ENCODE measurements around the gene PLPPR5.

PLPPR5 gene

DNA sequence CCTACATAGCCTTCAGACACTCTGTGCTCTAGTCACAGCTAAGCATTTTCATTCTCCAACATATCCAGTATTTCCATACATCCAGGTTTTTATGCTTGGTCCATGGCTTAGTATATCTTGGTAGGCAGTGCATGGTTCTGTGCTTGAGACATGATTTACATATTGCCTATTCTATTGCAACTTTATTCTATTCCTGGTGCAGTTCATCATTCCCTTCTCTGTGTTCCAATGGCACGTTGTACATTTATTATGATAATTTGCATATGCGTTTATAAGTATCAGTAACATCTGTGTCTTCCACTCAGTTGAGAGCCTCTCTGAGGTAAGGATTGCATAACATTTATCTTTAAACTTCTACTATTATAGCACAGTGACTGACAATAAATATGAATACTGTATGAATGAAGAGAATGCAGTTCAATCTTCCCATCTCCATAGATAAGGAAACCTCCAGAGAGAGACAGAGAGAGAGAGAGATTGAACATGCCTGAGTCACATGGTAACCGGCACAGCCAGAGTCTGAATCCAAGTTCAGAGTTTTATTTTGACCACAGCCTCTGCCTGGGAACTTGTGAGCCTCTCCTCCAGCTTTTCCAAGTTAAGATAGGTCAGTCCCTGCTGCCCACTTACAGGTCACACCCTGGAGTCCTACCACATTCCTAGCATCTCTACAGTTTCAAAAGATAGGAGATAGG, 41.5 kb downstream of the PLPPR5 start:
- no peak overlapping the region for H3K9ac ChIP-seq (ENCODE audit: low read length)
- no peak overlapping the region for H3K4me3 ChIP-seq (ENCODE audit: low read length)
- no peaks in the 10 kb centered on the region for H3K36me3 ChIP-seq (ENCODE audit: control insufficient read depth, insufficient read depth, low read length)
- H3K9me3 ChIP-seq (ENCODE audit: control insufficient read depth, low read length), result no peaks in the 10 kb centered on the region
- no peaks in the 10 kb centered on the region for H3K27me3 ChIP-seq (ENCODE audit: control insufficient read depth, insufficient read depth, low read length)
- no peaks in the 10 kb centered on the region for H3K4me1 ChIP-seq (ENCODE audit: control insufficient read depth, insufficient read depth, low read length)

DNA sequence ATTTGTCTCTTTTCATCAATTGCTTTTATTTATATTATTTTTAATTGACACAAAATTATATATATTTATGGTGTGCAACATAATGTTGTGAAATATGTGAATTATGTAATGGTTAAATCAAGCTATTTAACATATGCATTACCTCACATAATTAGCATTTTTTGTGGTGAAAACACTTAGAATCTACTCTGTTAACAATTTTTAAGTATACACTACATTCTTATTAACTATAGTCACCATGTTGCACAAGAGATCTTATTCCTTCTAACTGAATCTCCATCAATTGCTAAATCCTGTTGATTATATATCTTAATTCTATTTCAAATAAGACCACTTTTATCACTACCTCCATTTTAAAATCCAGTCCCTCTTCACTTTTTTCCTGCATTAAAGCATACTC, 42.5 kb downstream of the PLPPR5 start:
- H3K9ac ChIP-seq (ENCODE audit: low read length), result no peak overlapping the region
- H3K27me3 ChIP-seq (ENCODE audit: control insufficient read depth, insufficient read depth, low read length), result no peaks in the 10 kb centered on the region
- H3K4me1 ChIP-seq (ENCODE audit: control insufficient read depth, insufficient read depth, low read length), result no peaks in the 10 kb centered on the region
- no peak overlapping the region for H3K4me3 ChIP-seq (ENCODE audit: low read length)
- no peaks in the 10 kb centered on the region for H3K36me3 ChIP-seq (ENCODE audit: control insufficient read depth, insufficient read depth, low read length)
- no peaks in the 10 kb centered on the region for H3K9me3 ChIP-seq (ENCODE audit: control insufficient read depth, low read length)

DNA sequence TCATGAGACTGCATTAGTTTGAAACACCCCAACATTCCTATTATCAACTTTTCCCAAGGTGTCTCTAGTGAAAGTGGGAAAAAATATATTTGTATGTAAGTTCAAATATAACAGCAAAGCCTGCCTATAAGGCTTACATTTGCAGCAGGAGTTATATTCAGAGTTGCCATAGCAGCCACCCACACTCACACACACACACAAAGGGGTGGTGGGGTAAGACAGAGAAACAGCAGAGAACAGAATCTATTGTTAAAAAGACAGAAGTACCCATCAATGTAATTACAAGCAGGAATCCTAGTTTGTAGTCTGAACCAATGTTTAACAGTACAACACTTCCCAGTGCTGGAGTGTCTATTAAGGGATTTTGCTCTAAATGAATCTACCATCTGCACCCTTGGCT, 55.0 kb downstream of the PLPPR5 start:
- Histone ChIP-seq H3K9me3 (ENCODE audit: control insufficient read depth, low read length) (no peaks in the 10 kb centered on the region), H3K9ac (ENCODE audit: low read length) (no peak overlapping the region), H3K4me3 (ENCODE audit: low read length) (no peak overlapping the region), H3K27me3 (ENCODE audit: control insufficient read depth, insufficient read depth, low read length) (no peaks in the 10 kb centered on the region), H3K4me1 (ENCODE audit: control insufficient read depth, insufficient read depth, low read length) (no peaks in the 10 kb centered on the region), H3K36me3 (ENCODE audit: control insufficient read depth, insufficient read depth, low read length) (no peaks in the 10 kb centered on the region)

DNA sequence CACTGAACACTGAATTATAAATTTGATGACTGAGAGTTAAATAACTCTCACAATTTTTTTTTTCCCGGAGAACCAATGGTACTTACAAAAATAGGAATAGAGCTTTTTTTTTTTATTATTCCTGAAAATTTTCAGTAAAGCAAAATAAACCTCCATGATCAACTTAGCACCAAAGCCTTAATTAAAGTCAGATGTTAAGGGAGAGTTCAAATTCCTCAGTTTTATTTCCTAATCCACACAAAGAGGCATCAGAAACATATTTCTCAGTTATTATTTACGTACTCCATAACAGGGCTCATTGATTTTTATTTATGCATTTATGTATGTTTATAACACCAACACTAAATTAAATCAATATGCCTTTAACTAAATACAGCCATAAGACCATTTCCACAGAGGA, 55.5 kb downstream of the PLPPR5 start:
- H3K27me3 ChIP-seq (ENCODE audit: control insufficient read depth, insufficient read depth, low read length), result no peaks in the 10 kb centered on the region
- H3K36me3 ChIP-seq (ENCODE audit: control insufficient read depth, insufficient read depth, low read length), result no peaks in the 10 kb centered on the region
- no peaks in the 10 kb centered on the region for H3K9me3 ChIP-seq (ENCODE audit: control insufficient read depth, low read length)
- H3K4me3 ChIP-seq (ENCODE audit: low read length), result no peak overlapping the region
- no peak overlapping the region for H3K9ac ChIP-seq (ENCODE audit: low read length)
- no peaks in the 10 kb centered on the region for H3K4me1 ChIP-seq (ENCODE audit: control insufficient read depth, insufficient read depth, low read length)

DNA sequence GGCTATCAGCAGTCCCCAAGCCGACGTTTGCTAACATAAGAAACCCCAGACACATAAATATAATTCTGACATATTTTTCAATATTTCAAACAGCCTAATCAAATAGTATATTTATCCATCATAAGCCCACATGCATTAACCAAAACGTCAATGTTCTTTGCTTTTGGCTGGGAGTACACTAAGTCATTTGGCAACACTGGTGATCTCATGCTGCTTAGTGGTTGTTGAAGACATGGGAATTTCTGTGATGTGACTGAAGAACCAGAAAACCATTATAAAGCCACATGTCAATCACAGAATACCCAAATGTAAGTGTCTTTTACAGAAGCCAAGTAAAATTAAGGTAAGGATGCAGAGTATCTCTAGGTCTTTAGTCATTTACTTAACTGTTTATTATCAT, 57.6 kb downstream of the PLPPR5 start:
- Histone ChIP-seq H3K9ac (ENCODE audit: low read length) (no peak overlapping the region), H3K9me3 (ENCODE audit: control insufficient read depth, low read length) (no peaks in the 10 kb centered on the region), H3K4me1 (ENCODE audit: control insufficient read depth, insufficient read depth, low read length) (no peaks in the 10 kb centered on the region), H3K36me3 (ENCODE audit: control insufficient read depth, insufficient read depth, low read length) (no peaks in the 10 kb centered on the region), H3K4me3 (ENCODE audit: low read length) (no peak overlapping the region), H3K27me3 (ENCODE audit: control insufficient read depth, insufficient read depth, low read length) (no peaks in the 10 kb centered on the region)

DNA sequence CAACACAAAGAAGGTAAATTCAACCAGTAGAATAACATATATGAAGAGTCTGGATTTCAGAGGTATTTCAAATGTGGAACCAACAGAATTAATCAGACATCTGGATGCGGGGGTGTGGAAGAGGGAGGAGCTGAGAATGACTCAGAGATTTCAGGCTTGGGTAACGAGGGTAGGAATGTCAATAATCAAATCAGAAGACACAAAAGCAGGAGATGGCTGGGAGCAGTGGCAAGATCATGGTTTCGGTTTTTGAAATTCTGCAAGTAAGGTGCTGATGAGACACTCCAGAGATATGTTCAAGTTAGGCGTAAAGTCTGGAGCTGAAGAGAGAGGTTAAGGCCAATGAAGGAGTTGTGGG, 64.0 kb downstream of the PLPPR5 start:
- no peaks in the 10 kb centered on the region for H3K9me3 ChIP-seq (ENCODE audit: control insufficient read depth, low read length)
- H3K9ac ChIP-seq (ENCODE audit: low read length), result no peak overlapping the region
- no peaks in the 10 kb centered on the region for H3K4me1 ChIP-seq (ENCODE audit: control insufficient read depth, insufficient read depth, low read length)
- H3K36me3 ChIP-seq (ENCODE audit: control insufficient read depth, insufficient read depth, low read length), result no peaks in the 10 kb centered on the region
- no peak overlapping the region for H3K4me3 ChIP-seq (ENCODE audit: low read length)
- H3K27me3 ChIP-seq (ENCODE audit: control insufficient read depth, insufficient read depth, low read length), result no peaks in the 10 kb centered on the region

DNA sequence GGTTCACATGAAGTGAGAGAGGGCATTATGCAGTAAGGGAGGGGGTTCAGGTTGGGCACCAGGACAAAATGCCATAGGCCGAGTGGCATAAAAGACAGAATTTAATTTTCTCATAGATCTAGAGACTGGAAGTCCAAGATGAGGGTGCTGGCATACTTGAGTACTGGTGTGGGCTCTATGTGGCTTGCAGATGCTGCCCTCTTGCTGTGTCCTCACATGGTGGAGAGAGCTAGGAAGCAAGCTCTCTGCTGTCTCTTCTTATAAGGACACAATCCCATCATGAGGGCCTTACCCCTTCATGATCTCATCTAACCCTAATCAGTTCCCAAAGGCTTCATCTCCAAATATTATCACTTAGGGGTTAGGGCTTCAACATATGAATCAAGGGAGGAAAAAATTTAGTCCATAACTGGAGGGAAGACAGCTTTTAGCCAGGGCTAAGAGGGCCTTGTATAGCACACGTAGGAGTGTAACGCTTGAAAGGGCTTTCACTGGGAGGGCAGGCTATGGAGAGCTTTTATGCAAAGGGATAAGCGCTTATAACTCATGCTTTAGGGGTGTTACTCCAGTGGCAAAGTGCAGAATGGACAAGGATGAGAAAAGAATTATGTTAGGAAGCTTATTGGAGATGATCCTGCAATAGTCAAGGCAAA, 64.5 kb downstream of the PLPPR5 start:
- no peak overlapping the region for H3K9ac ChIP-seq (ENCODE audit: low read length)
- no peaks in the 10 kb centered on the region for H3K4me1 ChIP-seq (ENCODE audit: control insufficient read depth, insufficient read depth, low read length)
- H3K27me3 ChIP-seq (ENCODE audit: control insufficient read depth, insufficient read depth, low read length), result no peaks in the 10 kb centered on the region
- no peaks in the 10 kb centered on the region for H3K36me3 ChIP-seq (ENCODE audit: control insufficient read depth, insufficient read depth, low read length)
- no peak overlapping the region for H3K4me3 ChIP-seq (ENCODE audit: low read length)
- no peaks in the 10 kb centered on the region for H3K9me3 ChIP-seq (ENCODE audit: control insufficient read depth, low read length)

DNA sequence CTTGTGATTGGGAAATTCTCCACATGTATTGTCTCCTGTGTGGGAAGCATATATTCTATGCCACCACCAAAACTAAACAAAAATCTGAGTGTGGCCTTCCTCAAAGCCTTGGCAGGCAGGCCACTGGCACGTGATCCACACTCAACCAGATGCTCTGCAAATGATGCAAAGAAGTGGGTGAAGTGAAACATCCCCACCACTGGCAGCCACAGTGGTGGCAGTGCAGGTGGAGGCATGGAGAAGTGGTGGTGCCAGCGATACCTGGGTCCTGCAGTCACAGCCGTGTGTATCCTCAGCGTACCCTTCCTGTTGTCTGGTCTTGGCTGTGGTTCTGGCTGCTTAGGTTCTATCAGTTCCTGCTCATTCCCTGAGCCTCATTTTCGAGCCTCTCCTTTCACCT, 65.2 kb downstream of the PLPPR5 start:
- no peaks in the 10 kb centered on the region for H3K27me3 ChIP-seq (ENCODE audit: control insufficient read depth, insufficient read depth, low read length)
- no peak overlapping the region for H3K4me3 ChIP-seq (ENCODE audit: low read length)
- no peaks in the 10 kb centered on the region for H3K36me3 ChIP-seq (ENCODE audit: control insufficient read depth, insufficient read depth, low read length)
- no peak overlapping the region for H3K9ac ChIP-seq (ENCODE audit: low read length)
- no peaks in the 10 kb centered on the region for H3K9me3 ChIP-seq (ENCODE audit: control insufficient read depth, low read length)
- no peaks in the 10 kb centered on the region for H3K4me1 ChIP-seq (ENCODE audit: control insufficient read depth, insufficient read depth, low read length)

DNA sequence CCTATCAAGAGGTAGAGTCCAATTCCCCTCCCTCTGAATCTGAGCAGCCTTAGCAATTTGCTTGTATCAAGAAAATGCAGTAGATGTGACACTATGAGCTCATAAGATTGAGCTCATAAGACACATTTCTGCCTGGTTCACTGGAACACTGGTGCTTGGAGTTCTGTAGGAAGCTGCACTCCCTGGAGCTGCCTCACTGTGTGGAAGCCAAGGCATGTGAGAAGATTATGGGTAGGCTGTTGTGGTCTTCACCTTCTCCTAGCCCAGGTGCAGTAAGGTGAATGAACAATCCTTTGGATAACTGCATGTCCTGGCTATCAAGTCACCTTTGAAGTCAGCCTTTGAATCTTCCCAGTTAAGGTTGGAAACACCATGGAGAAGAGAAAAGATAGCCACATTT, 67.3 kb downstream of the PLPPR5 start:
- Histone ChIP-seq H3K9me3 (ENCODE audit: control insufficient read depth, low read length) (no peaks in the 10 kb centered on the region), H3K4me3 (ENCODE audit: low read length) (no peak overlapping the region), H3K9ac (ENCODE audit: low read length) (no peak overlapping the region), H3K27me3 (ENCODE audit: control insufficient read depth, insufficient read depth, low read length) (no peaks in the 10 kb centered on the region), H3K4me1 (ENCODE audit: control insufficient read depth, insufficient read depth, low read length) (no peaks in the 10 kb centered on the region), H3K36me3 (ENCODE audit: control insufficient read depth, insufficient read depth, low read length) (no peaks in the 10 kb centered on the region)

DNA sequence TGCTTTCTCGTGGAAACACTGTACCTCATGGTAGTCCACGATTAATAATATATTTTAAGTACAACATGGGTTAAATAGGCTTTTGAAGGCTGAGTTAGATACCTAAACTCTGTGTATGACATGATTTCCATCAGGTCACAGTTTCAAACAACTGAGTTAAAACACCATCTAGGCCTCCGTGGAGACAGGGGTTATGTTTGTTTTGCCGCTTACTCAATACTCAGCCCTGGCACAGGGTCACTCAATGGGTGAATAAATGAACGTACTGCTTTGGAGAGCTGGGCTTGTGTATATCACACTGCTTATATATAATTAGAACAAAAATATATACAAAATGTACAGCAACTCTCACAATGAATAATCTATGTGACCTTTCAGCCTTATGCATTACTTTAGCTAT, 72.5 kb downstream of the PLPPR5 start:
- H3K27me3 ChIP-seq (ENCODE audit: control insufficient read depth, insufficient read depth, low read length), result no peaks in the 10 kb centered on the region

DNA sequence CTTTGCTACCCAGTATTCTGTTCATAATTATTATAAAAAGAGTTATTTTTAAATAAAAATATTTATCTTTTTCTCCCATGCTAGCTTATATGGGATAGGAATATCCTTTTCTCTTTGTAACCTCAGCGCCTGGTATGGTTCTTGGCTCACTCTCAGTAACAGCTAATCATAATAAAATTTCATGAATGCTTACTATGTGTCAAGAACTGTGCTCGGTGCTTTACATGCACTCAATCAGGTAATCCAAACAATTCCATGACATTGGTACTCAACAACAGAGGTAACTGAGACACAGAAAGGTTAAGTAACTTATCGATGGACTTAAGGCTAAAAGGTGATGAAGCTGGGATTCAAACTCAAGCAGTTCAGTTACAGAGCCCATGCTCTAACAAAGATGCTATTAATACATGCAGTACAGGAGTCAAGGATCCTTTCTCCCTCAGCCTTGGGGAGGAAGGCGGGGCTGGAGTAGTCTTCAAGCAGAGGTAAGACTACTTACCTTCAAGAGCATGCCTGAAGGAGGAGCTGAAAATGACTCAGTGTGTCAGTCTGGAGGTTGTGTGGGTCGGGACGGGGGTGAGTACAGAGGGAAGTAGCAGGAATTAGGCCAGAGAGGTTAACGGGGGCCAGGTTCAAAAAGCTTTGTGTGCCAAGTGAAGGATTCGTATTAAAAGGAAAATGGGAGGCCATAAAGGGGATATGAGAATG, 73.4 kb downstream of the PLPPR5 start:
- no peak overlapping the region for H3K4me3 ChIP-seq (ENCODE audit: low read length)
- H3K9me3 ChIP-seq (ENCODE audit: control insufficient read depth, low read length), result no peaks in the 10 kb centered on the region
- H3K9ac ChIP-seq (ENCODE audit: low read length), result no peak overlapping the region
- H3K27me3 ChIP-seq (ENCODE audit: control insufficient read depth, insufficient read depth, low read length), result no peaks in the 10 kb centered on the region
- no peaks in the 10 kb centered on the region for H3K4me1 ChIP-seq (ENCODE audit: control insufficient read depth, insufficient read depth, low read length)
- no peaks in the 10 kb centered on the region for H3K36me3 ChIP-seq (ENCODE audit: control insufficient read depth, insufficient read depth, low read length)

More for the DNA sequence above, 72.5 kb downstream of the PLPPR5 start:
- H3K9me3 ChIP-seq (ENCODE audit: control insufficient read depth, low read length), result no peaks in the 10 kb centered on the region
- no peak overlapping the region for H3K4me3 ChIP-seq (ENCODE audit: low read length)
- H3K36me3 ChIP-seq (ENCODE audit: control insufficient read depth, insufficient read depth, low read length), result no peaks in the 10 kb centered on the region
- no peak overlapping the region for H3K9ac ChIP-seq (ENCODE audit: low read length)
- H3K4me1 ChIP-seq (ENCODE audit: control insufficient read depth, insufficient read depth, low read length), result no peaks in the 10 kb centered on the region

DNA sequence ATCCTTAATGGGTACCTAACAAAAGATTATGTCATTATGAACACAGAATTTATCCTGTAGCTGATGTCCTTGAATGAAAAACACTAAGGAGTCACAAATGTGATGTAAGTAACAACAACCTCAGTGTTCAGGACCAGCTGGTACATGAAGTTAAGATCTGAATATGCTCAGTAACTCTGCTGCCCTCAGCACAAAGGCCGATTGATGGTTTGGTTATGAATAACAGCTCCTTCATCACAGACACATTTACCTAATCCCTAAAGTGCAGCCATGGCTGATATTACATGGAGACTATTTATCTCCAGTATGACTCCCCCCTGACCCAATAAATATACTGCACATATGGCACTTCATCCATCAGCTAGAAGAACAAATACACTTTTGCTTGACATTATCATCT, 75.2 kb downstream of the PLPPR5 start:
- Histone ChIP-seq H3K27me3 (ENCODE audit: control insufficient read depth, insufficient read depth, low read length) (no peaks in the 10 kb centered on the region), H3K9me3 (ENCODE audit: control insufficient read depth, low read length) (no peaks in the 10 kb centered on the region), H3K4me1 (ENCODE audit: control insufficient read depth, insufficient read depth, low read length) (no peaks in the 10 kb centered on the region), H3K9ac (ENCODE audit: low read length) (no peak overlapping the region), H3K36me3 (ENCODE audit: control insufficient read depth, insufficient read depth, low read length) (no peaks in the 10 kb centered on the region), H3K4me3 (ENCODE audit: low read length) (no peak overlapping the region)
